C4-2B (cell line): Measurements from ENCODE around the gene TFDP2.

Source experiments
- H3K27ac ChIP-seq: fragments of 450-650 bp; 2 replicates; pipeline ENCODE4 v1.5.1; 2017
- CTCF ChIP-seq: fragments of 450-650 bp; conservative IDR thresholded peaks from 2 replicates; pipeline ENCODE4 v1.5.1; 2017; ENCODE audit warnings: mild to moderate bottlenecking
- ZFX ChIP-seq: fragments of 450-650 bp; IDR thresholded peaks from 2 replicates; pipeline ENCODE4 v1.6.1; 2017

The TFDP2 gene

GRCh38 chr3:142159083-142159740 lies 9.9 kb upstream of the TFDP2 start:
- TF ChIP-seq ZFX (no peak), CTCF (no peak)
- H3K27ac ChIP-seq = no peak overlapping the region

- no peak overlapping the region for H3K27ac ChIP-seq
- TF ChIP-seq CTCF (no peak), ZFX (peak; percentile 17; the same call in 1 of the 2 replicates)
Observed at GRCh38 chr3:142154186-142154585, 4.8 kb upstream of the TFDP2 start.

GRCh38 chr3:142152384-142152783 lies 3.0 kb upstream of the TFDP2 start:
- TF ChIP-seq ZFX (no peak), CTCF (peak; percentile 25; the same call in 1 of the 2 replicates)
- H3K27ac ChIP-seq = no peak overlapping the region

- no peak overlapping the region for H3K27ac ChIP-seq
- TF ChIP-seq ZFX = no peak
- TF ChIP-seq CTCF = no peak
Observed at GRCh38 chr3:142151828-142152227, 2.5 kb upstream of the TFDP2 start.

- no peak overlapping the region for H3K27ac ChIP-seq
- TF ChIP-seq ZFX = no peak
- no peak for TF ChIP-seq CTCF
Observed at GRCh38 chr3:142151240-142151639, 1.9 kb upstream of the TFDP2 start.

- TF ChIP-seq ZFX (no peak), CTCF (no peak)
- H3K27ac ChIP-seq = no peak overlapping the region
Observed at GRCh38 chr3:142150271-142150670, 927 bp upstream of the TFDP2 start.

GRCh38 chr3:142149673-142149992 lies 289 bp upstream of the TFDP2 start:
- H3K27ac ChIP-seq = peak overlapping the region; percentile 69; the same call in 1 of the 2 replicates
- no peak for TF ChIP-seq CTCF
- no peak for TF ChIP-seq ZFX
